Lower lobe of right lung (tissue), 2 donors: ENCODE results near the gene RGS1. TPM values are rescaled to one million over a fixed set of nuclear protein-coding genes. Genes with fewer than 3 reads are reported as not detected.
A peak's percentile ranks its signal among the peaks of the same experiment; 100 is the strongest.

Source experiments
- ATAC-seq, 2 donors: fragments of 200-7000 bp; cut with Tn5 transposase; one replicate each; pipeline ENCODE4 v1.9.1; 2020 to 2022; ENCODE audit warnings: mild to moderate bottlenecking in 2 of 2, moderate library complexity in 2 of 2
- DNase-seq: peaks from one replicate; pipeline ENCODE4 v3.0.0-alpha.2; 2020
- H3K27ac ChIP-seq: fragments of 200-600 bp; one replicate; pipeline ENCODE4 v1.8.0; 2022
- H3K27me3 ChIP-seq: fragments of 200-600 bp; one replicate; pipeline ENCODE4 v1.8.0; 2022; ENCODE audit warnings: low read depth
- H3K36me3 ChIP-seq: fragments of 200-600 bp; one replicate; pipeline ENCODE4 v1.8.0; 2022; ENCODE audit warnings: mild to moderate bottlenecking
- H3K4me1 ChIP-seq: fragments of 200-600 bp; one replicate; pipeline ENCODE4 v1.8.0; 2022
- H3K4me3 ChIP-seq: fragments of 200-600 bp; one replicate; pipeline ENCODE4 v1.8.0; 2022; ENCODE audit warnings: mild to moderate bottlenecking
- H3K9me3 ChIP-seq: fragments of 200-600 bp; one replicate; pipeline ENCODE4 v1.8.0; 2022
- CTCF ChIP-seq: fragments of 200-600 bp; IDR thresholded peaks from one replicate; pipeline ENCODE4 v1.8.0; 2022; ENCODE audit warnings: antibody characterized with exemption, mild to moderate bottlenecking
- intact Hi-C: fragments of 100-400 bp; cut with DNase I; formaldehyde crosslinking; loops from one replicate; pipeline ENCODE4 v1.11.0; 2022
- total RNA-seq: library from RNA; stranded (reverse); fragmentation: NEBNext Ultra II Directional; extraction: Animal tissue kit (Norgen Biotek cat#: 25700); gene quantifications from one replicate; pipeline ENCODE4 v1.2.1, GENCODE V29; 2021
- donor health status: DM: no; HTN: yes; CAD: no; lungs with severe emphysema.

Gene RGS1
- total RNA-seq, 1 donor from 2014 or later, result 16.3 TPM

GRCh38 chr1:192549937-192550336 is 25.6 kb upstream of the RGS1 start:
- ATAC-seq, result no peak
- no peak for DNase-seq
- Histone ChIP-seq H3K36me3 (no peaks in the 10 kb centered on the region), H3K4me3 (no peak overlapping the region), H3K9me3 (no peaks in the 10 kb centered on the region), H3K27ac (no peak overlapping the region), H3K27me3 (no peaks in the 10 kb centered on the region), H3K4me1 (peaks cover 14% of the 10 kb centered on the region)
- no peak for TF ChIP-seq CTCF
- intact Hi-C loops, result no loop called here

GRCh38 chr1:192550922-192551534 is 24.5 kb upstream of the RGS1 start:
- Histone ChIP-seq H3K4me1 (peaks cover 5% of the 10 kb centered on the region), H3K9me3 (no peaks in the 10 kb centered on the region), H3K36me3 (no peaks in the 10 kb centered on the region), H3K27ac (peak overlapping the region; percentile 20), H3K4me3 (no peak overlapping the region), H3K27me3 (no peaks in the 10 kb centered on the region)
- intact Hi-C loops, result no loop called here
- TF ChIP-seq CTCF, result no peak
- DNase-seq (no peak), ATAC-seq (peak; percentile 62 to 78)

DNA sequence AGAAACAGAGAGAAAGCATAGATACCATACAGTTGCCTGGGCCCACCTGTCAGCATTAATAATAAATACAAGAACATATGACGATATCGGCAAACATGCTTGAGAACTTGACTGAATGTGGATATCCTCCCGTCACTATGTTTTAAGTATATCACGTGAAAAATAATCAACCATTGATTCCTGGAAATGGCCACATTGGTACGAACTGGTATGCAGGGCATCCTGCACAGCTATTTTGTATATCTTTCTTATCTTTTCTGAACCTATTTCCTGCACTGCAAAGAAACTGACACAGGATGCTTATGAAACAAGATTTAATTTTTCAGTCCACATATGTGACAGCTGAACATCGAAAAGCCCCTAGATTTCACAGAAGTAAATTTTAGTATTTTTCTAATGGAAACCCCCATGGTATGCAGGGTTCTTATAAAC is 22.8 kb upstream of the RGS1 start:
- ATAC-seq (peak in 1 of 2 donors; percentile 16), DNase-seq (no peak)
- H3K4me3 ChIP-seq, result no peak overlapping the region
- H3K9me3 ChIP-seq, result no peaks in the 10 kb centered on the region
- peaks cover 5% of the 10 kb centered on the region for H3K4me1 ChIP-seq
- no peak for TF ChIP-seq CTCF
- no peaks in the 10 kb centered on the region for H3K27me3 ChIP-seq
- H3K27ac ChIP-seq, result no peak overlapping the region
- intact Hi-C loops, result no loop called here
- no peaks in the 10 kb centered on the region for H3K36me3 ChIP-seq

DNA sequence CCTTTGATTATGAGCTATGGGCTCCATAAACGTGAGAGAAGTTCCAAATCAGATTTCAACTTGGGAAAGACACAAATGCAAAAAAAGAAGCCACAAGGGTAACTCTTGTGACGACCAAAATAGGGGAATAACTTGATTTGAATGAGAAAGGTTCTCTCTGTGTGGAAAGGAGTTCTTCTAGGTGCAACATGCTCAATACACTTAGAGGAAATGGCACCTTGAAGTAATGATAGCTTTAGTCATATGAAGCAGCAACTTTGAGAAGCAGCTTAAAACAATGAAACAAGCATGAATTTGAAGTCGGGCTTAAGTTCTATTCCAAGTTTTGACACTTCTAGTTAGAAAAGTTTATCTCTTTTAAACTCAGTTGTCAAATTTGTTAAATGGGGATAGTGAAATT is 21.8 kb upstream of the RGS1 start:
- Histone ChIP-seq H3K9me3 (no peaks in the 10 kb centered on the region), H3K27me3 (no peaks in the 10 kb centered on the region), H3K4me1 (peaks cover 5% of the 10 kb centered on the region), H3K36me3 (no peaks in the 10 kb centered on the region), H3K27ac (no peak overlapping the region), H3K4me3 (no peak overlapping the region)
- intact Hi-C loops, result no loop called here
- DNase-seq (no peak), ATAC-seq (no peak)
- no peak for TF ChIP-seq CTCF

GRCh38 chr1:192554904-192555303 is 20.7 kb upstream of the RGS1 start:
- no peak for TF ChIP-seq CTCF
- Histone ChIP-seq H3K9me3 (no peaks in the 10 kb centered on the region), H3K4me1 (peaks cover 5% of the 10 kb centered on the region), H3K27ac (no peak overlapping the region), H3K36me3 (no peaks in the 10 kb centered on the region), H3K4me3 (no peak overlapping the region), H3K27me3 (no peaks in the 10 kb centered on the region)
- intact Hi-C loops, result no loop called here
- no peak for ATAC-seq
- no peak for DNase-seq
